ENCODE measurements around the gene RRAS. TPM values are rescaled to one million over a fixed set of nuclear protein-coding genes. Genes with fewer than 3 reads are reported as not detected.
A peak's percentile ranks its signal among the peaks of the same experiment; 100 is the strongest.

Gene RRAS
- total and polyA plus RNA-seq, 8 donors, result 5.5 to 42.9 (median 9.5) TPM

- DNase-seq, result peak in 1 of 6 donors; percentile 78
- no peak for FAIRE-seq
- intact Hi-C loops (cut with DNase I), result no loop called here
- 75 to 85% methylated on average over 33 to 35 of the region's 35 CpGs for WGBS, 2 donors
- ATAC-seq, result no peak
- Histone ChIP-seq H3K36me3 (peaks cover 6 to 25% (median 17%) of the 10 kb centered on the region in 3 donors), H3K27ac (no peak overlapping the region), H3K4me1 (peaks cover 1 to 16% (median 8%) of the 10 kb centered on the region in 3 donors), H3K9me3 (no peaks in the 10 kb centered on the region), H3K27me3 (no peaks in the 10 kb centered on the region), H3K4me3 (no peak overlapping the region)
- TF ChIP-seq CTCF (IDR thresholded peaks at IDR 0.05), result peak; percentile 6 to 27 (median 20)
These were observed 44.5 kb upstream of the RRAS start for GRCh38 chr19:49684251-49684982.

- no peaks in the 10 kb centered on the region for H3K27me3 ChIP-seq
- intact Hi-C loops (cut with DNase I), result no loop called here
- no peak overlapping the region for H3K27ac ChIP-seq
- TF ChIP-seq CTCF (IDR thresholded peaks at IDR 0.05), result no peak
- H3K36me3 ChIP-seq, result peaks cover 6 to 25% (median 17%) of the 10 kb centered on the region in 3 donors
- ATAC-seq (no peak), DNase-seq (peak in 1 of 6 donors; percentile 24), FAIRE-seq (no peak)
- peaks cover 0 to 11% (median 8%) of the 10 kb centered on the region in 3 donors for H3K4me1 ChIP-seq
- H3K9me3 ChIP-seq, result no peaks in the 10 kb centered on the region
- WGBS, 2 donors, result 90 to 94% methylated on average over 18 of the region's 18 CpGs
- H3K4me3 ChIP-seq, result no peak overlapping the region
These were observed 43.9 kb upstream of the RRAS start for GRCh38 chr19:49683814-49684250.

GRCh38 chr19:49682274-49682673, 42.3 kb upstream of the RRAS start:
- 89 to 93% methylated on average over 8 of the region's 8 CpGs for WGBS, 2 donors
- peaks cover 6 to 25% (median 17%) of the 10 kb centered on the region in 3 donors for H3K36me3 ChIP-seq
- no peaks in the 10 kb centered on the region for H3K9me3 ChIP-seq
- no peak for DNase-seq
- FAIRE-seq, result no peak
- H3K27ac ChIP-seq, result no peak overlapping the region
- H3K4me1 ChIP-seq, result peaks cover 0 to 17% (median 8%) of the 10 kb centered on the region in 3 donors
- no peak for TF ChIP-seq CTCF (IDR thresholded peaks at IDR 0.05)
- ATAC-seq, result no peak
- intact Hi-C loops (cut with DNase I), result no loop called here
- no peak overlapping the region for H3K4me3 ChIP-seq
- no peaks in the 10 kb centered on the region for H3K27me3 ChIP-seq

- DNase-seq (peak in 1 of 6 donors; percentile 19), FAIRE-seq (no peak), ATAC-seq (no peak)
- no peak overlapping the region for H3K27ac ChIP-seq
- no peak overlapping the region for H3K4me3 ChIP-seq
- H3K27me3 ChIP-seq, result no peaks in the 10 kb centered on the region
- TF ChIP-seq CTCF (IDR thresholded peaks at IDR 0.05), result no peak
- intact Hi-C loops (cut with DNase I), result no loop called here
- H3K9me3 ChIP-seq, result no peaks in the 10 kb centered on the region
- peaks cover 0 to 17% (median 8%) of the 10 kb centered on the region in 3 donors for H3K4me1 ChIP-seq
- WGBS, 2 donors, result 76 to 82% methylated on average over 19 of the region's 19 CpGs
- peaks cover 6 to 25% (median 17%) of the 10 kb centered on the region in 3 donors for H3K36me3 ChIP-seq
These were observed 41.9 kb upstream of the RRAS start for GRCh38 chr19:49681830-49682229.
